HepG2 (cell line): Measurements from ENCODE around the gene CPS1. TPM values are rescaled to one million over a fixed set of nuclear protein-coding genes. Genes with fewer than 3 reads are reported as not detected.

Experiments used
- ATAC-seq: fragments of 200-7000 bp; cut with Tn5 transposase; 3 replicates; pipeline ENCODE4 v1.9.1; 2020; ENCODE audit warnings: mild to moderate bottlenecking, moderate library complexity
- BruUV-seq: library from RNA; stranded (reverse); fragments of 400-500 nt; replicated peaks from 2 replicates; lab custom pipeline; 2021; lab: Mats Ljungman, UMichigan
- CTCF ChIA-PET: fragments of 300-600 bp; formaldehyde crosslinking; extraction: SDS; loops from one replicate; lab custom pipeline; 2021; ENCODE audit warnings: low total read pairs, inconsistent platforms, low intra/inter-chr PET ratio; lab: Yijun Ruan, JAX
- POLR2A ChIA-PET: fragments of 350-600 bp; sonication (Branson Sonifier 250); formaldehyde crosslinking; loops from one replicate; lab custom pipeline; 2020; ENCODE audit warnings: antibody characterized with exemption, inconsistent platforms; lab: Yijun Ruan, JAX
- DNase-seq: peaks from one replicate; pipeline ENCODE4 v3.0.0-alpha.2; 2015; ENCODE audit warnings: low spot score
- FAIRE-seq: peaks from 3 replicates; lab custom pipeline; 2011; peaks lifted over from hg19 to GRCh38; lab: Jason Lieb, UNC
- H2AFZ ChIP-seq: one replicate; pipeline ENCODE4 v1.6.1; 2011; ENCODE audit warnings: low read length, inconsistent platforms
- H3K27ac ChIP-seq: fragments of 300-600 bp; 3 replicates; pipeline ENCODE4 v1.8.0; 2011; ENCODE audit warnings: mixed run types, mild to moderate bottlenecking, mixed read lengths, low read length, inconsistent platforms; ENCODE audit not compliant: insufficient read depth; ENCODE audit errors: extremely low read length
- H3K27me3 ChIP-seq, 2 experiments: fragments of 200-600 bp in 1 of 2; 2 replicates in 1 of 2; 3 replicates in 1 of 2; pipeline versions ENCODE4 v1.6.0 to v1.8.0; 2011; ENCODE audit warnings: low read length in 2 of 2, mild to moderate bottlenecking in 2 of 2, moderate library complexity in 2 of 2, inconsistent platforms in 1 of 2; ENCODE audit not compliant: insufficient read depth in 2 of 2, control insufficient read depth in 1 of 2
- H3K36me3 ChIP-seq, 2 experiments: fragments of 200-600 bp in 1 of 2; replicated peaks in 1 of 2; 2 replicates in 1 of 2; 3 replicates in 1 of 2; pipeline versions ENCODE4 v1.5.1 to v1.8.0; 2011; ENCODE audit warnings: low read length in 2 of 2, inconsistent platforms in 1 of 2; ENCODE audit not compliant: insufficient read depth in 2 of 2, control insufficient read depth in 1 of 2
- H3K4me1 ChIP-seq: 2 replicates; pipeline ENCODE4 v1.5.1; 2012; ENCODE audit warnings: low read length, inconsistent platforms; ENCODE audit not compliant: insufficient read depth
- H3K4me2 ChIP-seq: 2 replicates; pipeline ENCODE4 v1.6.0; 2011; ENCODE audit warnings: low read depth, low read length, inconsistent platforms
- H3K4me3 ChIP-seq, 3 experiments: fragments of 200-600 bp in 1 of 3; sonication (generic), shearing (Covaris generic) in 1 of 3; replicated peaks in 1 of 3; 2 replicates each; pipeline ENCODE4 v1.5.1; 2011 to 2016; ENCODE audit warnings: low read length in 3 of 3, inconsistent platforms in 2 of 3, low read depth in 2 of 3, mild to moderate bottlenecking in 2 of 3, control low read depth in 1 of 3, mixed read lengths in 1 of 3; ENCODE audit not compliant: insufficient read depth in 1 of 3
- H3K79me2 ChIP-seq: one replicate; pipeline ENCODE4 v1.6.1; 2011; ENCODE audit warnings: low read length, inconsistent platforms; ENCODE audit not compliant: insufficient read depth
- H3K9ac ChIP-seq: 2 replicates; pipeline ENCODE4 v1.6.0; 2011; ENCODE audit warnings: mild to moderate bottlenecking, low read depth, low read length, inconsistent platforms; ENCODE audit not compliant: insufficient read depth
- H3K9me3 ChIP-seq: 2 replicates; pipeline ENCODE4 v1.5.1; 2012; ENCODE audit warnings: mild to moderate bottlenecking, low read length
- H4K20me1 ChIP-seq: 2 replicates; pipeline ENCODE4 v1.6.0; 2011; ENCODE audit warnings: inconsistent platforms, mild to moderate bottlenecking, low read length, moderate library complexity; ENCODE audit not compliant: insufficient read depth
- CREBL2 ChIP-seq: sonication (generic); formaldehyde crosslinking; IDR thresholded peaks from 2 replicates; pipeline ENCODE4 v1.8.1; 2023; ENCODE audit warnings: missing genetic modification reagents, mild to moderate bottlenecking, borderline replicate concordance
- GZF1 ChIP-seq: sonication (generic); formaldehyde crosslinking; IDR thresholded peaks from 2 replicates; pipeline ENCODE4 v1.5.1; 2020; ENCODE audit warnings: mild to moderate bottlenecking, missing genetic modification reagents
- KDM4B ChIP-seq: sonication (generic); formaldehyde crosslinking; IDR thresholded peaks from 2 replicates; pipeline ENCODE4 v1.4.0; 2020; ENCODE audit warnings: missing genetic modification reagents
- NRL ChIP-seq: sonication (generic); formaldehyde crosslinking; IDR thresholded peaks from 2 replicates; pipeline ENCODE4 v1.5.0; 2020; ENCODE audit warnings: missing genetic modification reagents, mild to moderate bottlenecking, moderate library complexity, borderline replicate concordance
- PCBP2 ChIP-seq: fragments of 200-400 bp; formaldehyde crosslinking; optimal IDR thresholded peaks from 2 replicates; pipeline ENCODE3; 2018; ENCODE audit warnings: low read length, low read depth; ENCODE audit not compliant: poor library complexity, severe bottlenecking
- REXO4 ChIP-seq: sonication (generic); formaldehyde crosslinking; IDR thresholded peaks from 2 replicates; pipeline ENCODE4 v1.8.0; 2022; ENCODE audit warnings: missing genetic modification reagents, mild to moderate bottlenecking, borderline replicate concordance
- RXRB ChIP-seq: IDR thresholded peaks from 2 replicates; pipeline ENCODE4 v1.6.1; 2016; ENCODE audit warnings: borderline replicate concordance, missing genetic modification reagents, missing compliant biosample characterization
- SIX4 ChIP-seq: sonication (generic); formaldehyde crosslinking; IDR thresholded peaks from 2 replicates; pipeline ENCODE4 v1.4.0; 2020; ENCODE audit warnings: missing genetic modification reagents
- THRA ChIP-seq: sonication (generic); formaldehyde crosslinking; IDR thresholded peaks from 2 replicates; pipeline ENCODE4 v1.4.0; 2020; ENCODE audit warnings: missing genetic modification reagents, borderline replicate concordance
- TOE1 ChIP-seq: sonication (generic); formaldehyde crosslinking; IDR thresholded peaks from 2 replicates; pipeline ENCODE4 v1.4.0; 2020; ENCODE audit warnings: mild to moderate bottlenecking, missing genetic modification reagents
- ZEB1 ChIP-seq: IDR thresholded peaks from 2 replicates; pipeline ENCODE4 v1.6.1; 2012; ENCODE audit warnings: mild to moderate bottlenecking, low read depth, inconsistent platforms; ENCODE audit not compliant: insufficient replicate concordance
- ZMAT3 ChIP-seq: sonication (generic); formaldehyde crosslinking; conservative IDR thresholded peaks from 2 replicates; pipeline ENCODE4 v1.7.0; 2021; ENCODE audit warnings: missing genetic modification reagents
- ZNF10 ChIP-seq: sonication (generic); formaldehyde crosslinking; IDR thresholded peaks from 2 replicates; pipeline ENCODE4 v1.4.0; 2020; ENCODE audit warnings: mild to moderate bottlenecking, low read depth, missing genetic modification reagents, borderline replicate concordance
- ZNF350 ChIP-seq: sonication (generic); formaldehyde crosslinking; IDR thresholded peaks from 2 replicates; pipeline ENCODE4 v1.4.0; 2020; ENCODE audit warnings: mild to moderate bottlenecking, low read depth, missing genetic modification reagents, borderline replicate concordance
- ZNF549 ChIP-seq: sonication (generic); formaldehyde crosslinking; IDR thresholded peaks from 2 replicates; pipeline ENCODE4 v1.5.0; 2020; ENCODE audit warnings: missing genetic modification reagents
- ZNF556 ChIP-seq: sonication (generic); formaldehyde crosslinking; IDR thresholded peaks from 2 replicates; pipeline ENCODE4 v1.4.0; 2020; ENCODE audit warnings: mild to moderate bottlenecking, missing genetic modification reagents, borderline replicate concordance
- ZNF576 ChIP-seq: sonication (generic); formaldehyde crosslinking; IDR thresholded peaks from 2 replicates; pipeline ENCODE4 v1.4.0; 2020; ENCODE audit warnings: mild to moderate bottlenecking, missing genetic modification reagents
- ZSCAN31 ChIP-seq: sonication (generic); formaldehyde crosslinking; IDR thresholded peaks from 2 replicates; pipeline ENCODE4 v1.5.0; 2020; ENCODE audit warnings: low read depth, mild to moderate bottlenecking, missing genetic modification reagents
- WGBS: methylation state at CpG from one replicate; pipeline ENCODE4 v1.1.6; 2017; ENCODE audit warnings: low lambda C conversion rate; 5-methylcytosine and 5-hydroxymethylcytosine counted together
- in situ Hi-C: cut with HindIII; loops from 2 replicates; pipeline ENCODE4 v1.10.0; 2017; ENCODE audit warnings: low pct_unique_long_range_greater_than_20kb; ENCODE audit not compliant: extremely low pct_ligation_motif_present
- intact Hi-C: fragments of 100-400 bp; cut with micrococcal nuclease; formaldehyde crosslinking; loops from one replicate; pipeline ENCODE4 v1.10.0; 2022; ENCODE audit not compliant: unreplicated experiment
- polyA plus RNA-seq, 8 experiments: library from polyadenylated mRNA; depleted of rRNA in 3 of 8; stranded (reverse) in 7 of 8; unstranded in 1 of 8; fragments of >200 nt; fragmentation: Illumina TruSeq in 4 of 8; extraction: Trizol in 4 of 8; gene quantifications; 2 replicates each; pipeline versions ENCODE4 v1.2.1 to v1.2.3, GENCODE V29; 2011 to 2016; ENCODE audit warnings: low read depth in 4 of 8, missing spikeins in 1 of 8, mixed read lengths in 1 of 8; ENCODE audit not compliant: insufficient read depth in 1 of 8
- total RNA-seq, 5 experiments: library from RNA; depleted of rRNA; stranded (reverse); fragments of >200 nt; fragmentation: Illumina TruSeq; extraction: Trizol; gene quantifications; 2 replicates each; pipeline ENCODE4 v1.2.3, GENCODE V29; 2016; ENCODE audit warnings: low read depth in 1 of 5
- TF ChIP-seq, protein P1 (sequence below): sonication (generic); formaldehyde crosslinking; IDR thresholded peaks from 2 replicates; pipeline ENCODE4 v1.5.0; 2020; ENCODE audit warnings: mild to moderate bottlenecking, missing genetic modification reagents, moderate library complexity
- TF ChIP-seq, protein P2 (sequence below): sonication (generic); formaldehyde crosslinking; IDR thresholded peaks from 2 replicates; pipeline ENCODE4 v1.8.1; 2023; ENCODE audit warnings: mild to moderate bottlenecking, missing genetic modification reagents, borderline replicate concordance

The CPS1 gene
- total and polyA plus RNA-seq, 2 of the 13 experiments (the other 11 are each of a cell fraction or from before 2014, with no cell fraction given), result 24.4 to 51.7 TPM

GRCh38 chr2:210522399-210522798, 34.0 kb upstream of the CPS1 start (continued):
- TF ChIP-seq, protein P1, sequence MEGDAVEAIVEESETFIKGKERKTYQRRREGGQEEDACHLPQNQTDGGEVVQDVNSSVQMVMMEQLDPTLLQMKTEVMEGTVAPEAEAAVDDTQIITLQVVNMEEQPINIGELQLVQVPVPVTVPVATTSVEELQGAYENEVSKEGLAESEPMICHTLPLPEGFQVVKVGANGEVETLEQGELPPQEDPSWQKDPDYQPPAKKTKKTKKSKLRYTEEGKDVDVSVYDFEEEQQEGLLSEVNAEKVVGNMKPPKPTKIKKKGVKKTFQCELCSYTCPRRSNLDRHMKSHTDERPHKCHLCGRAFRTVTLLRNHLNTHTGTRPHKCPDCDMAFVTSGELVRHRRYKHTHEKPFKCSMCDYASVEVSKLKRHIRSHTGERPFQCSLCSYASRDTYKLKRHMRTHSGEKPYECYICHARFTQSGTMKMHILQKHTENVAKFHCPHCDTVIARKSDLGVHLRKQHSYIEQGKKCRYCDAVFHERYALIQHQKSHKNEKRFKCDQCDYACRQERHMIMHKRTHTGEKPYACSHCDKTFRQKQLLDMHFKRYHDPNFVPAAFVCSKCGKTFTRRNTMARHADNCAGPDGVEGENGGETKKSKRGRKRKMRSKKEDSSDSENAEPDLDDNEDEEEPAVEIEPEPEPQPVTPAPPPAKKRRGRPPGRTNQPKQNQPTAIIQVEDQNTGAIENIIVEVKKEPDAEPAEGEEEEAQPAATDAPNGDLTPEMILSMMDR, result peak; percentile 49
- TF ChIP-seq, protein P2, sequence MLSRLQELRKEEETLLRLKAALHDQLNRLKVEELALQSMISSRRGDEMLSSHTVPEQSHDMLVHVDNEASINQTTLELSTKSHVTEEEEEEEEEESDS, result no peak
- no peak for TF ChIP-seq THRA
- TF ChIP-seq CREBL2 (CRISPR knock-in tag), result no peak
- no peak for TF ChIP-seq KDM4B (CRISPR knock-in tag)
- TF ChIP-seq ZNF549 (CRISPR knock-in tag), result no peak
- TF ChIP-seq NRL (CRISPR knock-in tag), result no peak
- TF ChIP-seq ZEB1, result no peak
- TF ChIP-seq, all 625 proteins: peak for 3

DNA sequence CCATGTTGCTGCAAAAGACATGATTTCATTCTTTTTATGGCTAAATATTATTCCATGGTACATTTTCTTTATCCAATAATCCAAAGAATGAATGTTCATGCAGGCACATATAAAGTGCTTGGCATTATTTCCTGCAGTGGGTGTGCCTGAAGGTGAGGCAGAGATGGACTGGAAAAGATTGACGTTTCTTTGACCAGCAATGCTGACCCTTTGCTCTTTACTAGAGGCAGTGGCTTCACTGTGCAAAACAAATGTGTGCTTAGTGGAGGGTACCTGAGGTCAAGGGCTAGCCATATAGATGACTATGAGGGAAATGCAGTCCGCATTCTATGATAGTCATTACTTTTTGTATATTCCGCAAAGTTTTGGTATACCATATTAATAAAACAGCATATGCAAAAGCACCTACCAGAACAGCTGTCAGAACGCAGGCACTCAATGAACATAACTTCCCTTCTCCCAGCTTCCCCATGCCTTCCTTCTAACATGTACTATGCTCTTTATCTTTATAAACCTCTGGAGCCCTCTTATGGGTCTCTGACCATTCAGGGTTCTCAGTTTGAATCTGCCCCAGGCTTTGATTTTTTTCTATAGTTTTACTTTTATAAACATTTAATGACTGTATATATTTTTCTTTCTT, 32.6 kb upstream of the CPS1 start:
- no peaks in the 10 kb centered on the region for H3K27me3 ChIP-seq
- DNase-seq, result peak; percentile 82
- H4K20me1 ChIP-seq, result no peaks in the 10 kb centered on the region
- ATAC-seq, result peak; percentile 100
- no peaks in the 10 kb centered on the region for H3K36me3 ChIP-seq
- intact Hi-C loops (loop anchor here (1.0 kb wide), 2 partner anchors 18 to 34 kb away; no protein-coding TSS in a partner anchor), in situ Hi-C loops (no loop called here)
- ChIA-PET CTCF (no interaction called here), POLR2A (interaction anchor here (1.0 to 2.1 kb wide), 2 partner anchors 17 to 26 kb away, joined by 3 to 7 read pairs; no protein-coding TSS in a partner anchor)
- peaks cover 35% of the 10 kb centered on the region for H3K4me1 ChIP-seq
- H3K9me3 ChIP-seq, result no peaks in the 10 kb centered on the region
- H3K79me2 ChIP-seq, result no peaks in the 10 kb centered on the region
- peak overlapping the region in 1 of 3 experiments; percentile 6; a peak in 1 of 6 replicates for H3K4me3 ChIP-seq
- H3K27ac ChIP-seq, result peak overlapping the region; percentile 62
- peak overlapping the region; percentile 13 for H3K4me2 ChIP-seq
- no peak overlapping the region for H2AFZ ChIP-seq
- FAIRE-seq, result peak; percentile 87
- no peak overlapping the region for H3K9ac ChIP-seq
- no TSS peak for BruUV-seq
- WGBS, result 44% methylated on average over 4 of the region's 4 CpGs
- TF ChIP-seq PCBP2 (no peak), TOE1 (CRISPR knock-in tag) (no peak), ZNF556 (CRISPR knock-in tag) (peak; percentile 46; the same call in 1 of the 2 replicates), ZNF576 (CRISPR knock-in tag) (no peak), RXRB (peak; percentile 100), SIX4 (CRISPR knock-in tag) (peak; percentile 37; the same call in 1 of the 2 replicates), ZNF10 (CRISPR knock-in tag) (no peak), GZF1 (CRISPR knock-in tag) (no peak), ZMAT3 (CRISPR knock-in tag) (no peak), ZNF350 (no peak), ZSCAN31 (CRISPR knock-in tag) (no peak), REXO4 (no peak)
